ENCODE data around the gene CLCA1. TPM values are rescaled to one million over a fixed set of nuclear protein-coding genes. Genes with fewer than 3 reads are reported as not detected.

The CLCA1 gene
- total RNA-seq, 1 experiment from 2014 or later = 0.08 TPM

GRCh38 chr1:86522240-86522639 is 53.5 kb downstream of the CLCA1 start:
- ChIA-PET CTCF (no interaction called here), POLR2A (no interaction called here)
- in situ Hi-C loops (cut with HindIII; ENCODE audit: low pct_unique_long_range_greater_than_20kb, low sequenced_read_pairs) (no loop called here), intact Hi-C loops (cut with micrococcal nuclease; ENCODE audit: unreplicated experiment) (no loop called here)
- Histone ChIP-seq H3K27me3 (ENCODE audit: control insufficient read depth, insufficient read depth, low read length) (peaks cover 14% of the 10 kb centered on the region), H3K4me1 (ENCODE audit: control insufficient read depth, insufficient read depth, low read length) (no peaks in the 10 kb centered on the region), H3K9me3 (ENCODE audit: control insufficient read depth, insufficient read depth, low read depth, low read length) (peaks cover 7% of the 10 kb centered on the region; the same call in 1 of the 2 replicates), H3K27ac (ENCODE audit: low read length) (no peak overlapping the region), H3K36me3 (ENCODE audit: control insufficient read depth, insufficient read depth, low read length) (no peaks in the 10 kb centered on the region), H3K4me3 (ENCODE audit: low read depth in 2 of 2, low read length in 2 of 2) (no peak overlapping the region)
- DNase-seq (ENCODE audit: low read depth, low spot score) = no peak
- TF ChIP-seq TCF7L2 (IDR thresholded peaks at IDR 0.05; ENCODE audit: low read depth, low read length) = no peak
- TF ChIP-seq SIN3A (IDR thresholded peaks at IDR 0.05; ENCODE audit: borderline replicate concordance, insufficient read depth, low read depth, low read length) = no peak
- TF ChIP-seq, protein P1, sequence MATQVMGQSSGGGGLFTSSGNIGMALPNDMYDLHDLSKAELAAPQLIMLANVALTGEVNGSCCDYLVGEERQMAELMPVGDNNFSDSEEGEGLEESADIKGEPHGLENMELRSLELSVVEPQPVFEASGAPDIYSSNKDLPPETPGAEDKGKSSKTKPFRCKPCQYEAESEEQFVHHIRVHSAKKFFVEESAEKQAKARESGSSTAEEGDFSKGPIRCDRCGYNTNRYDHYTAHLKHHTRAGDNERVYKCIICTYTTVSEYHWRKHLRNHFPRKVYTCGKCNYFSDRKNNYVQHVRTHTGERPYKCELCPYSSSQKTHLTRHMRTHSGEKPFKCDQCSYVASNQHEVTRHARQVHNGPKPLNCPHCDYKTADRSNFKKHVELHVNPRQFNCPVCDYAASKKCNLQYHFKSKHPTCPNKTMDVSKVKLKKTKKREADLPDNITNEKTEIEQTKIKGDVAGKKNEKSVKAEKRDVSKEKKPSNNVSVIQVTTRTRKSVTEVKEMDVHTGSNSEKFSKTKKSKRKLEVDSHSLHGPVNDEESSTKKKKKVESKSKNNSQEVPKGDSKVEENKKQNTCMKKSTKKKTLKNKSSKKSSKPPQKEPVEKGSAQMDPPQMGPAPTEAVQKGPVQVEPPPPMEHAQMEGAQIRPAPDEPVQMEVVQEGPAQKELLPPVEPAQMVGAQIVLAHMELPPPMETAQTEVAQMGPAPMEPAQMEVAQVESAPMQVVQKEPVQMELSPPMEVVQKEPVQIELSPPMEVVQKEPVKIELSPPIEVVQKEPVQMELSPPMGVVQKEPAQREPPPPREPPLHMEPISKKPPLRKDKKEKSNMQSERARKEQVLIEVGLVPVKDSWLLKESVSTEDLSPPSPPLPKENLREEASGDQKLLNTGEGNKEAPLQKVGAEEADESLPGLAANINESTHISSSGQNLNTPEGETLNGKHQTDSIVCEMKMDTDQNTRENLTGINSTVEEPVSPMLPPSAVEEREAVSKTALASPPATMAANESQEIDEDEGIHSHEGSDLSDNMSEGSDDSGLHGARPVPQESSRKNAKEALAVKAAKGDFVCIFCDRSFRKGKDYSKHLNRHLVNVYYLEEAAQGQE (IDR thresholded peaks at IDR 0.05; ENCODE audit: insufficient read depth in 1 of 2, low read depth in 2 of 2, low read length in 1 of 2) = no peak
- TF ChIP-seq, protein P2, sequence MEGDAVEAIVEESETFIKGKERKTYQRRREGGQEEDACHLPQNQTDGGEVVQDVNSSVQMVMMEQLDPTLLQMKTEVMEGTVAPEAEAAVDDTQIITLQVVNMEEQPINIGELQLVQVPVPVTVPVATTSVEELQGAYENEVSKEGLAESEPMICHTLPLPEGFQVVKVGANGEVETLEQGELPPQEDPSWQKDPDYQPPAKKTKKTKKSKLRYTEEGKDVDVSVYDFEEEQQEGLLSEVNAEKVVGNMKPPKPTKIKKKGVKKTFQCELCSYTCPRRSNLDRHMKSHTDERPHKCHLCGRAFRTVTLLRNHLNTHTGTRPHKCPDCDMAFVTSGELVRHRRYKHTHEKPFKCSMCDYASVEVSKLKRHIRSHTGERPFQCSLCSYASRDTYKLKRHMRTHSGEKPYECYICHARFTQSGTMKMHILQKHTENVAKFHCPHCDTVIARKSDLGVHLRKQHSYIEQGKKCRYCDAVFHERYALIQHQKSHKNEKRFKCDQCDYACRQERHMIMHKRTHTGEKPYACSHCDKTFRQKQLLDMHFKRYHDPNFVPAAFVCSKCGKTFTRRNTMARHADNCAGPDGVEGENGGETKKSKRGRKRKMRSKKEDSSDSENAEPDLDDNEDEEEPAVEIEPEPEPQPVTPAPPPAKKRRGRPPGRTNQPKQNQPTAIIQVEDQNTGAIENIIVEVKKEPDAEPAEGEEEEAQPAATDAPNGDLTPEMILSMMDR (IDR thresholded peaks at IDR 0.05) = no peak
- no peak for TF ChIP-seq POLR2AphosphoS5 (IDR thresholded peaks at IDR 0.05; ENCODE audit: low read depth, low read length)
- no peak for ATAC-seq
- BruUV-seq (replicated peaks) = no TSS peak

DNA sequence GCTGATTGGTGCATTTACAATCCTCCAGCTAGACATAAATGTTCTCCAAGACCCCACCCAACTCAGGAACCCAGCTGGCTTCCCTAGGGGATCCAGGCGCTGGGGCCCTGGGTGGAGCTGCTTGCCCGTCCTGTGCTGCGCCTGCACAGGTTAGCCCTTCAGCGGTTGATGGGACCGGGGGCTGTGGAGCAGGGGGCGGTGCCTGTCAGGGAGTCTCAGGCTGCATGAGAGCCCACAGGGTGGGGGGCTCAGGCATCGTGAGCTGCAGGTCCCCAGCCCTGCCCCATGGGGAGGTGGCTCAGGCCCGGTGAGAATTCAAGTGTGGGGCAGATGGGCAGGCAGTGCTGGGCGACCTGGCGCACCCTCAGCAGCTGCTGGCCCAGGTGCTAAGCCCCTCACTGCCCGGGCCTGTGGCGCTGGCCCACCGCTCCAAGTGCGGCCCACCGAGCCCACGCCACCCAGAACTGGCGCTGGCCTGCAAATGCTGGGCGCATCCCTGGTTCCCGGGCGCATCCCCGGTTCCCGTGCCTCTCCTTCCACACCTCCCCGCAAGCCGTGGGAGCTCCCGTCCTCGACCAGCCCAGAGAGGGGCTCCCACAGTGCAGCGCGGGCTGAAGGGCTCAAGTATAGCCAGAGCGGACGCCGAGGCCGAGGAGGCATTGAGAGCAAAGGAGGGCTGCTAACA is 55.1 kb downstream of the CLCA1 start:
- intact Hi-C loops (cut with micrococcal nuclease; ENCODE audit: unreplicated experiment) (no loop called here), in situ Hi-C loops (cut with HindIII; ENCODE audit: low pct_unique_long_range_greater_than_20kb, low sequenced_read_pairs) (no loop called here)
- TF ChIP-seq SIN3A (IDR thresholded peaks at IDR 0.05; ENCODE audit: borderline replicate concordance, insufficient read depth, low read depth, low read length) = no peak
- TF ChIP-seq, protein P1 (IDR thresholded peaks at IDR 0.05; ENCODE audit: insufficient read depth in 1 of 2, low read depth in 2 of 2, low read length in 1 of 2) = no peak
- no peak for TF ChIP-seq POLR2AphosphoS5 (IDR thresholded peaks at IDR 0.05; ENCODE audit: low read depth, low read length)
- TF ChIP-seq, protein P2 (IDR thresholded peaks at IDR 0.05) = no peak
- no peak for TF ChIP-seq TCF7L2 (IDR thresholded peaks at IDR 0.05; ENCODE audit: low read depth, low read length)
- ChIA-PET POLR2A (no interaction called here), CTCF (no interaction called here)
- Histone ChIP-seq H3K27ac (ENCODE audit: low read length) (no peak overlapping the region), H3K4me1 (ENCODE audit: control insufficient read depth, insufficient read depth, low read length) (no peaks in the 10 kb centered on the region), H3K36me3 (ENCODE audit: control insufficient read depth, insufficient read depth, low read length) (no peaks in the 10 kb centered on the region), H3K27me3 (ENCODE audit: control insufficient read depth, insufficient read depth, low read length) (peaks cover 14% of the 10 kb centered on the region), H3K9me3 (ENCODE audit: control insufficient read depth, insufficient read depth, low read depth, low read length) (peaks cover 7% of the 10 kb centered on the region; the same call in 1 of the 2 replicates), H3K4me3 (ENCODE audit: low read depth in 2 of 2, low read length in 2 of 2) (no peak overlapping the region)
- ATAC-seq (no peak), DNase-seq (ENCODE audit: low read depth, low spot score) (no peak)
- no TSS peak for BruUV-seq (replicated peaks)
